Measurements from ENCODE around the gene C2CD3. TPM values are rescaled to one million over a fixed set of nuclear protein-coding genes. Genes with fewer than 3 reads are reported as not detected.
"Not testable (repeated sequence)": the region's sequence is repeated elsewhere in the genome, so short reads cannot be mapped to it uniquely, and the experiment has no call there.

C2CD3 gene
- polyA plus RNA-seq, 1 donor = 25.6 TPM

- DNase-seq = no peak
These were observed 101.4 kb downstream of the C2CD3 start for GRCh38 chr11:74069146-74070046.

GRCh38 chr11:74066663-74067062 is 104.1 kb downstream of the C2CD3 start:
- DNase-seq = not testable (repeated sequence)

- not testable (repeated sequence) for DNase-seq
These were observed 105.3 kb downstream of the C2CD3 start for GRCh38 chr11:74065534-74065933.

- not testable (repeated sequence) for DNase-seq
These were observed 107.2 kb downstream of the C2CD3 start for GRCh38 chr11:74063628-74064027.

- DNase-seq = not testable (repeated sequence)
These were observed 109.2 kb downstream of the C2CD3 start for GRCh38 chr11:74061599-74061998.

- DNase-seq = no peak
These were observed 113.3 kb downstream of the C2CD3 start for GRCh38 chr11:74057249-74058151.

GRCh38 chr11:74055938-74056337 is 114.9 kb downstream of the C2CD3 start:
- DNase-seq = no peak

GRCh38 chr11:74050465-74050864 is 120.3 kb downstream of the C2CD3 start:
- DNase-seq = no peak

GRCh38 chr11:74048993-74049392 is 121.8 kb downstream of the C2CD3 start:
- DNase-seq = no peak

GRCh38 chr11:74044538-74044937 is 126.3 kb downstream of the C2CD3 start:
- no peak for DNase-seq

GRCh38 chr11:74043450-74043849 is 127.4 kb downstream of the C2CD3 start:
- no peak for DNase-seq

GRCh38 chr11:74037309-74037708 is 133.5 kb downstream of the C2CD3 start:
- DNase-seq = no peak

GRCh38 chr11:74035264-74035663 is 135.5 kb downstream of the C2CD3 start:
- no peak for DNase-seq

GRCh38 chr11:74033046-74033445 is 137.8 kb downstream of the C2CD3 start:
- no peak for DNase-seq

- DNase-seq = no peak
These were observed 139.8 kb downstream of the C2CD3 start for GRCh38 chr11:74030723-74031676.

GRCh38 chr11:74025467-74026166 is 145.2 kb downstream of the C2CD3 start:
- no peak for DNase-seq

- no peak for DNase-seq
These were observed 146.4 kb downstream of the C2CD3 start for GRCh38 chr11:74024261-74025029.

- DNase-seq = no peak
These were observed 147.5 kb downstream of the C2CD3 start for GRCh38 chr11:74023276-74023675.

- DNase-seq = no peak
These were observed 148.3 kb downstream of the C2CD3 start for GRCh38 chr11:74022546-74022945.

- no peak for DNase-seq
These were observed 148.8 kb downstream of the C2CD3 start for GRCh38 chr11:74021998-74022397.

Measured in left kidney (tissue), 2 donors.